ENCODE measurements around the gene GID8.

Gene GID8

DNA sequence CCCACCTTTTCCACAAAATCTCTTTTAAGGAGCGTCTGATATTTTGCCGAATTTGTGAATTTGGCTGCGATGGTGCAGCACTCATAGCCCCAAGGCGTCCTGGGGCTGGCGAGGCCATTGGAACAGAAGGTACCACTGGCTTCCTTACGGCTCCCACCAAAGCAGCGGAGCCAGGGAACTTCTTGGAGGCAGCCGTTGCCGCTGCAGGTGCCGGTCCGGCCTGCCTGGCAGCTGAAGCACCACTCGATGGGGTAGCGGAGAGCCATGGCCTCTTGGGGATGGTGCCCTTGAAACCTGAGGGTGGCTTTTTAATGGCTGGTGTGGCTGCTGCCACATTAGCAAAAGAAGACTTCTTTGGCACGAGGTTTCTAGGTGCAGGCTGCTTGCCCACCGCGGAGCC lies 41.4 kb upstream of the GID8 start:
- Histone ChIP-seq H3K4me1 (ENCODE audit: control insufficient read depth, insufficient read depth, low read length) (peaks cover 10% of the 10 kb centered on the region), H3K36me3 (ENCODE audit: insufficient read depth, low read length) (peaks cover 63% of the 10 kb centered on the region), H3K4me3 (ENCODE audit: low read length) (no peak overlapping the region), H3K27me3 (ENCODE audit: control insufficient read depth, insufficient read depth, low read length) (no peaks in the 10 kb centered on the region), H3K9ac (ENCODE audit: low read depth, low read length) (no peak overlapping the region), H3K9me3 (replicated peaks; ENCODE audit: low read length) (no peaks in the 10 kb centered on the region), H3K4me2 (ENCODE audit: low read length) (no peak overlapping the region)

DNA sequence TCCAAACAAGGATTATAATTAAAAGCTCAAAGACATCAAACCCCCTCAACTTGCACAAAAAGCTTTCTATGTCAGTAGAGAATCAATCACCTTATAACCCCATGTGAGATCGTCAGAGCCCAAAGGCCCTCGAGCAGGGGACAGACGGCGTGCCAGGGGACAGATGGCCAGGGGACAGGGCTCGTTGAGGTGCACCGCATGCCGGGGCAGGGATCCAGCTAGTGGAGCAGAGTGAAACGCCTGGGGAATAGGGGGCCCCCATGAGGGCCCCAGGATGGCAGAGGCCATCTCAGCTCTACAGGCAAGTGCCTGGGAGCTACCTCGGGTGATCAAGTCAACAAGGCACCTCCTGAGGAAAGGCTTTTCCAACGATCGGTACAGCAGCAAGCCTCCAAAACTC lies 40.3 kb upstream of the GID8 start:
- peaks cover 63% of the 10 kb centered on the region for H3K36me3 ChIP-seq (ENCODE audit: insufficient read depth, low read length)
- H3K4me2 ChIP-seq (ENCODE audit: low read length), result no peak overlapping the region
- H3K4me1 ChIP-seq (ENCODE audit: control insufficient read depth, insufficient read depth, low read length), result peaks cover 10% of the 10 kb centered on the region
- no peak overlapping the region for H3K4me3 ChIP-seq (ENCODE audit: low read length)
- no peak overlapping the region for H3K9ac ChIP-seq (ENCODE audit: low read depth, low read length)
- H3K9me3 ChIP-seq (replicated peaks; ENCODE audit: low read length), result no peaks in the 10 kb centered on the region
- H3K27me3 ChIP-seq (ENCODE audit: control insufficient read depth, insufficient read depth, low read length), result no peaks in the 10 kb centered on the region

DNA sequence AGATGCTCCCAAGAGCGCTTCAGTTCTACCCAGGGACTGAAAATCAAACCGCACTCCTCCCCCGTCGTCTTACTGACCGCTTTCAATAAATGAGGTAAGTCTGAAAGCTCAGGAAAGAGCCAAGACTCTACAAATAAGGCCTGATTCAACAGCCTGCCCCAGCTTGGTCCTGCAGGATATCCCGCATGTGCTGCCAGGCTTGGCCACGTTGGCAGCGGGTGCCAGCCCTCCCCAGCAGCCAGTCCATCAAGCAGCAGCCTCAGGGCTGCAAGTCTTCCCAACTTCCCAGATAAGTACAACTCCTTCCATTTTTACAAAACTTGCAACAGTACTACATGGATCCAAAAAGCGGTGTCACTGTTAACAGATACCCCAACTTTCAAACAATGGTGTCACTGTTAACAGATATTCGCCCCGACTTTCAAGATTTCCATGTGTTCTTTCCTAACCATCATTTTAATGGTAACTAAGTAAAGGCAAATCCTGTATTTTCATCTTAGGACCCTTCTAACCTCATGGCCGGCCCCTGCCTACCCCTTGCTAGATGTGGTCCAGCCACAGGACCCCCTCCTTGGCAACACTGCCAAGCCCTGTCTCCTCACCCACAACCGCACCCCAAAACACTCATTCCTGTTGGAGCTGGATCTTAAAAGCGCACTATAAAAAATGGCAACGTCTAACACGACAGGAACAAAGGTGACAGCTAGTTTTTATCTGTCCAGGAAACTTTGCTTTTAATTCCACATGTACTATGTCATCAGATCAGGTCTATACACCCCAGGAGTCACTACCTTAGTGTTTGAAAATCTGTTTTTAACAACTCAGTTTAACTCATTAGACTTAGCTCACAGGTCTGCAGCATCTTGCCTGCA lies 39.6 kb upstream of the GID8 start:
- no peaks in the 10 kb centered on the region for H3K27me3 ChIP-seq (ENCODE audit: control insufficient read depth, insufficient read depth, low read length)
- H3K4me1 ChIP-seq (ENCODE audit: control insufficient read depth, insufficient read depth, low read length), result peaks cover 14% of the 10 kb centered on the region
- no peak overlapping the region for H3K4me3 ChIP-seq (ENCODE audit: low read length)
- no peaks in the 10 kb centered on the region for H3K9me3 ChIP-seq (replicated peaks; ENCODE audit: low read length)
- H3K36me3 ChIP-seq (ENCODE audit: insufficient read depth, low read length), result peaks cover 62% of the 10 kb centered on the region
- no peak overlapping the region for H3K9ac ChIP-seq (ENCODE audit: low read depth, low read length)
- H3K4me2 ChIP-seq (ENCODE audit: low read length), result no peak overlapping the region

DNA sequence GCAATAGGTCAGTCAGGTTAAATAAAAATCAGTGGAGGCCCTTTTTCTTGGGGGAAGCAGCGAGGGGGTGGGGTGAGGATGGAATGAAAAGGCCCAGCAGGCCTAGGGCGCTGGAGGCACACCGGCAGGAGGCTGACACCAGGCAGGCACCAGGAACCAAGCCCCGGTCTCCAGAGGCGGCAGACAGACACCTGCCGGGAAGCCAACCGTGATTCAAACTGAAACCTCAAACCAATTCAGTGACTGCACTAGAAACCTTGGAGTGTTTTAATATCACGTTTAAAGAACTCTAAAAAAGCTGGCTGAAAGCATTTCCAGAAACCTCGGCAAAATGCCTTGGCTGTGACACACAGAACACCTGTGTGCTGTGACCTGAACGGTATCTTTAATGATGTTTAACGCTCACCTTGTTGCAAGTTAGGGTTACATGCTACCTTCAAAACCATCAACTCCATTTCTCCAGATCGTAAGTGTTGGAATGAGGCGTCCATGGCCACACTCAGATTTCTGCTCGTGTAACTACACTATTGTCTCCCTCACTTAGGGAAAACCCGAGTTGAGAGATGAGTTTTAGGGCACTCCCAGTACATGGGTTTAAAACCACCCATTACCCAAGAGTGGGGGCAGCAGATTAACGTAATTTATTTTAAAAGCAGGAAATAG lies 38.8 kb upstream of the GID8 start:
- Histone ChIP-seq H3K4me2 (ENCODE audit: low read length) (no peak overlapping the region), H3K9ac (ENCODE audit: low read depth, low read length) (no peak overlapping the region), H3K36me3 (ENCODE audit: insufficient read depth, low read length) (peaks cover 62% of the 10 kb centered on the region), H3K4me3 (ENCODE audit: low read length) (no peak overlapping the region), H3K4me1 (ENCODE audit: control insufficient read depth, insufficient read depth, low read length) (peaks cover 22% of the 10 kb centered on the region), H3K9me3 (replicated peaks; ENCODE audit: low read length) (no peaks in the 10 kb centered on the region), H3K27me3 (ENCODE audit: control insufficient read depth, insufficient read depth, low read length) (no peaks in the 10 kb centered on the region)

DNA sequence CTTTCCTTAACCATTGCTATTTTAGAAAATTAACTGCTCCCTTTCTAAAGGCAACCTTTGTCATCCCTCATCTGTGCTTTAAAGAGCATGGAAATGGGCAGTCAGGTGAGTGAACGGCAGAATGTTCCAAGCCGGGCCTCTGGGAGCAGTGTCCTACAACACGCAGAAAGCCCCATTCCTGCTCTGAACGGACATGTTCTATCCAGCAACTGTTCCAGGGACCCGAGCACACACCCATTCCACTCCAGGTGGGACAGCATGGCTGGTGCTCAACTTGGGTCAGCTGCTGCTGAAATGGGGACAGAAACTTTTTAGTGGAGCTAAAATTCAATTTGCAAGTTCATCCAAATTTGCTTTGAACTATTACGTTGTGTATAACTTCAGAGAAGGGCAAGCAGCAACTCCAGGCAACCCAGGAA lies 38.3 kb upstream of the GID8 start:
- H3K36me3 ChIP-seq (ENCODE audit: insufficient read depth, low read length), result peaks cover 61% of the 10 kb centered on the region
- H3K27me3 ChIP-seq (ENCODE audit: control insufficient read depth, insufficient read depth, low read length), result no peaks in the 10 kb centered on the region
- no peaks in the 10 kb centered on the region for H3K9me3 ChIP-seq (replicated peaks; ENCODE audit: low read length)
- H3K4me2 ChIP-seq (ENCODE audit: low read length), result no peak overlapping the region
- no peak overlapping the region for H3K9ac ChIP-seq (ENCODE audit: low read depth, low read length)
- H3K4me1 ChIP-seq (ENCODE audit: control insufficient read depth, insufficient read depth, low read length), result peaks cover 23% of the 10 kb centered on the region
- no peak overlapping the region for H3K4me3 ChIP-seq (ENCODE audit: low read length)

DNA sequence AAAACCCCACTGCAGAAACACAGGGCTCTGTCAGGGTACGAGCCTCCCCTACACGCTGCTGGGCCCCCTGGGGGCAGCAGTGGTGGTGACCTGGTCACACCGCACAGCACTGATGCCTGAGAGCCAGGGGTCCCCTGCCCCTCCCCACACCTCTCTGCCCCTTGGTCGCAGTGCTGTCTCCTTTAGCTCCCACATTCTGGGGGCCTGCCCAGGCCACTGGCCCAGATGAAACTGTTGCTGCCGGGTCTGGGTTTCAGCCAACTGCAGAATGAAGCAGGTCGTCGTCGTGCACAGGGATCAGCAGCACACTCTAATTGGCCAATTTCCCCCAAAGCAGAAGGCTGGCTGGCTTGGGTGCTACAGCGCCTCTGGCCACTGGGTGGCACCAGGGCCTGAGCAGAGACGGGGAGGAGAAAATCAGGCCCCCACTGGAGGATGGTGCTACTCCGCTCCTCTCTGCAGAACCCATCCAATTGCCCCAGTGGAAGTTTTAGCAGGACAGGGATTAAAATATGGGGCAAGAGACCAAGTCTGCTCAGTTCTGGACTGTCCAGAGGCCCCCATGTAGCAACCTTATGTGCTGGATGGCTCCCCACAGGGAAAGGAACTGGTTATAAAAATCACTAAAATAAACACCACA lies 37.8 kb upstream of the GID8 start:
- Histone ChIP-seq H3K9ac (ENCODE audit: low read depth, low read length) (no peak overlapping the region), H3K4me2 (ENCODE audit: low read length) (no peak overlapping the region), H3K4me3 (ENCODE audit: low read length) (no peak overlapping the region), H3K4me1 (ENCODE audit: control insufficient read depth, insufficient read depth, low read length) (peaks cover 23% of the 10 kb centered on the region), H3K9me3 (replicated peaks; ENCODE audit: low read length) (no peaks in the 10 kb centered on the region), H3K36me3 (ENCODE audit: insufficient read depth, low read length) (peaks cover 61% of the 10 kb centered on the region), H3K27me3 (ENCODE audit: control insufficient read depth, insufficient read depth, low read length) (no peaks in the 10 kb centered on the region)

DNA sequence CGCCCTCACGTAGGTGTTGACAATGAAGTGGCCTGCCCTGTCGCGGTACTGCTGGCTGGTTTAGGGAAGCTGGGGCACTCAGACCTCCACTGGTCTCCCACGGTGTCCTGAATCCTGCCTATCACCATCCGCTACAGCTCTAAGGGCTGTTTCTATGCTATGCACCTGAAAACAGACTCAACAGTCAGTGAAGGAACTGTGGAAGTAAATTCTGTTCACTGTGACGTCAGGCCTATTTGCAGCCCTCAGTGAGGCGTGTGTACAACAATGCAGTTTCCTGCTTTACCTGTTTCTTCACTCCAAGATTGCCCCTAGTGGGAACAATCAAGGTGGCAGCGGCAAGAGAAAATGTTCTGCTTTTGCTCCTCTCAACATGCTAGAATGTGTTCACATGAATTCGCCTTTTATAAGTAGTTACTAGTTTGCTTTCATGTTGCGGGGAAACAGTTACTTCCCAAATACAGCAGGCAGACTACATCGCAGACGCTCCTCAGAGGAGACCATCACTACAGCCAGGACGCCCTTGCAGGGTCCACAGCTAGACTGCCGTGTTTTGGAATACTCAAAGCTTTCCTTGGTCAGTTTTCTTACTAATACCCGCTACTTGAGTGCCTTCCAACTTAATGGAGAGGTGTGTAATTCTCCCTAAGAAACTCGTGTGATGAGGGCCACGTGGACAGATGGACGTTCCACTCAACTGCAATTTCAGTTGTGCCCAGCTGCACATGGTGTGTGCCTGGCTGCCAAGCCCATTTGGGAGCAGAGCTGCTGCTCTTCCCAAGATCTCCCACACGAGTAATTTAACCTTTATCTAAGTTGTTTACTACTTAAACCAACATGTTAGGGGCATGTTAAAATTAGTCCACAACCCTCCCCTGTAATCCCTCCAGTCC lies 37.0 kb upstream of the GID8 start:
- Histone ChIP-seq H3K36me3 (ENCODE audit: insufficient read depth, low read length) (peaks cover 61% of the 10 kb centered on the region), H3K9ac (ENCODE audit: low read depth, low read length) (no peak overlapping the region), H3K27me3 (ENCODE audit: control insufficient read depth, insufficient read depth, low read length) (no peaks in the 10 kb centered on the region), H3K4me1 (ENCODE audit: control insufficient read depth, insufficient read depth, low read length) (peaks cover 23% of the 10 kb centered on the region), H3K4me2 (ENCODE audit: low read length) (no peak overlapping the region), H3K4me3 (ENCODE audit: low read length) (no peak overlapping the region), H3K9me3 (replicated peaks; ENCODE audit: low read length) (no peaks in the 10 kb centered on the region)

DNA sequence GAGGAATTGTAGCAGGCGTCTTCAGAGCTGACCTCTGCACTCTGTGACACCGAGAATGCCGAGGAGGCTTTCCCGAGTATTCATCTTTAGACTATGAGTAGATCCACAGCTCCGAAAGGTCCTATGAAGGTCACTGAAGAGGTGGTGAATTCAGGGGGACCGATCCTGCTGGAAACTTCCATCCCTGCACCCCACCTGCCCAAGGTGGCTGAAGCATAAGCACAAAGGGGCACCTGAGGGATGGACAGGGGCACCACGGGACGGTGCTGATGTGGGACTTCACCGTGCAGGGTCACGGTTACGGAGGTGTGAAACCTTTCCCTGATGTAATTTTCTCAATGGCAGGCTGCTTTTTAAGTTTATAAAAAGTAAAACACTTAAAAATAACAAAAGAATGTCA lies 36.1 kb upstream of the GID8 start:
- peaks cover 23% of the 10 kb centered on the region for H3K4me1 ChIP-seq (ENCODE audit: control insufficient read depth, insufficient read depth, low read length)
- H3K4me3 ChIP-seq (ENCODE audit: low read length), result no peak overlapping the region
- no peak overlapping the region for H3K4me2 ChIP-seq (ENCODE audit: low read length)
- peaks cover 61% of the 10 kb centered on the region for H3K36me3 ChIP-seq (ENCODE audit: insufficient read depth, low read length)
- H3K27me3 ChIP-seq (ENCODE audit: control insufficient read depth, insufficient read depth, low read length), result no peaks in the 10 kb centered on the region
- no peak overlapping the region for H3K9ac ChIP-seq (ENCODE audit: low read depth, low read length)
- H3K9me3 ChIP-seq (replicated peaks; ENCODE audit: low read length), result no peaks in the 10 kb centered on the region

DNA sequence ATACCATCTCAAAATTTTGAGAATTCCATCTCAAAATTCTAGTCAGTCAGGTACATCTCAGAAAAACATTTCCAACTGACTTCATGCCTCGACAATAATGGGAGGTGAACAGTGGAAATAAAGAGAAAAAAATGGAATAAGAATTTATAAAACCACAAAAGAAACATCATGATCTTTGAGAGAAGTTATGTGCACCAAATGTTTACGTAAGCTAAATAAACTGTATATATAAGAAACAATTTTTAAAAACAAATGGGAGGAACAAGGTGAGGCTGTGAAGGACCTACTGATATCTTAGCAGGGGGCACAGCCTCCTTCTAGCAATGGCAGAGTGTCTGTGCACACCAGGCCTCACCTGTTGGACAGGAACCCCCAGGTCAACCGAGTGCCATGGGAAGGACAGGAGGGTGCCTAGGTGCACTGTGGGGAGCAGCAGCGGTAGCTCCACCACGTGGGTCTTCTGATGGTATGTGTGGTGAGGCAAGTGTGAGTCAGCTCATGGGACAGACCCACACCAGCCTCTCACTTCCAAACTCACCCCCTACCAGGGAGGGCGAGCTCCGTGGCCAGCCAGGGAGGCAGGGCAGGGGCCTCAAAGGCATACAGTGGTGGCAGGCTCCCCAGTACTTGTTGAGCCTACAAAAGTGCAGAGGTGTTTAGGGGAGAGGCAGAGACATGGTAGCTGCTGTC lies 34.9 kb upstream of the GID8 start:
- Histone ChIP-seq H3K27me3 (ENCODE audit: control insufficient read depth, insufficient read depth, low read length) (no peaks in the 10 kb centered on the region), H3K4me1 (ENCODE audit: control insufficient read depth, insufficient read depth, low read length) (peaks cover 35% of the 10 kb centered on the region), H3K4me3 (ENCODE audit: low read length) (no peak overlapping the region), H3K9ac (ENCODE audit: low read depth, low read length) (no peak overlapping the region), H3K9me3 (replicated peaks; ENCODE audit: low read length) (no peaks in the 10 kb centered on the region), H3K4me2 (ENCODE audit: low read length) (peak overlapping the region; percentile 12), H3K36me3 (ENCODE audit: insufficient read depth, low read length) (peaks cover 68% of the 10 kb centered on the region)

DNA sequence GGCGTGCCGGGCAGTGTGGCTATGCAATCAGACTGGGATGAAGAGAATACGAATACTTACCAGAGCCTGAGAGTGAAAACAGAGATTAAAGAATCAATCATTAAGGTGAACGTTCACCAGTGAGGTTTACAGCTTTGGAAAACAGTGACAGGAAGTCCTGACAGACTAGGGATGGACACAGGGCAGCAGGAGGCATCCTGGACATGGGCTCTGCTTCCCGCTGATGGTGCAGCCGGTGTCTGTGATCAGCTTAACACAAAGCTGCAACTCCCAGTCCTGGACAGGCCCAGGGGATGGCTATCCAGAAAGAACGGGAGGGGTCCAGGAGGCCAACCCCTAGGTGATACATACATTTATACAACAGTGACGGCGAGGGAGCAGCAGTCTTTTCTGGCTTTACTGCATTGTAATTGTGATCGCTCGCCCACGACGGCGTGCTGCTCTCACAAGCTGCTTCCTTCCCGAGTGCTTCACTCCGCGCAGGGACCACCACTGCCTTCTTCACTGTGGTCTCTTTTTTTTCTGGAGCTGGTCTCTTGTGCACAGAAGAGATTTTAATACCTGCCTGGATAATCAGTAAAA lies 32.3 kb upstream of the GID8 start:
- H3K9me3 ChIP-seq (replicated peaks; ENCODE audit: low read length), result no peaks in the 10 kb centered on the region
- H3K9ac ChIP-seq (ENCODE audit: low read depth, low read length), result no peak overlapping the region
- H3K27me3 ChIP-seq (ENCODE audit: control insufficient read depth, insufficient read depth, low read length), result no peaks in the 10 kb centered on the region
- H3K4me1 ChIP-seq (ENCODE audit: control insufficient read depth, insufficient read depth, low read length), result peaks cover 31% of the 10 kb centered on the region
- no peak overlapping the region for H3K4me2 ChIP-seq (ENCODE audit: low read length)
- peaks cover 93% of the 10 kb centered on the region for H3K36me3 ChIP-seq (ENCODE audit: insufficient read depth, low read length)
- no peak overlapping the region for H3K4me3 ChIP-seq (ENCODE audit: low read length)

Measured in skeletal muscle satellite cell (primary cell).